ENCODE data around the gene CD46.

GRCh38 chr1:207805841-207806421 is 54.1 kb downstream of the CD46 start:
- TF ChIP-seq POLR2A (IDR thresholded peaks at IDR 0.05), result peak in 1 of 2 donors; percentile 42
- no peak for TF ChIP-seq CTCF (IDR thresholded peaks at IDR 0.05)

Data from heart left ventricle (tissue), 13 donors.